GM18502 (cell line): ENCODE measurements around the gene HTR4.
"Not testable (repeated sequence)": the region's sequence is repeated elsewhere in the genome, so short reads cannot be mapped to it uniquely, and the experiment has no call there.

Source experiments
- ATAC-seq: cut with Tn5 transposase; IDR thresholded peaks from one replicate; pipeline ENCODE4 v1.9.1; 2021; ENCODE audit warnings: mild to moderate bottlenecking; ENCODE audit not compliant: unreplicated experiment, poor library complexity

Gene HTR4

DNA sequence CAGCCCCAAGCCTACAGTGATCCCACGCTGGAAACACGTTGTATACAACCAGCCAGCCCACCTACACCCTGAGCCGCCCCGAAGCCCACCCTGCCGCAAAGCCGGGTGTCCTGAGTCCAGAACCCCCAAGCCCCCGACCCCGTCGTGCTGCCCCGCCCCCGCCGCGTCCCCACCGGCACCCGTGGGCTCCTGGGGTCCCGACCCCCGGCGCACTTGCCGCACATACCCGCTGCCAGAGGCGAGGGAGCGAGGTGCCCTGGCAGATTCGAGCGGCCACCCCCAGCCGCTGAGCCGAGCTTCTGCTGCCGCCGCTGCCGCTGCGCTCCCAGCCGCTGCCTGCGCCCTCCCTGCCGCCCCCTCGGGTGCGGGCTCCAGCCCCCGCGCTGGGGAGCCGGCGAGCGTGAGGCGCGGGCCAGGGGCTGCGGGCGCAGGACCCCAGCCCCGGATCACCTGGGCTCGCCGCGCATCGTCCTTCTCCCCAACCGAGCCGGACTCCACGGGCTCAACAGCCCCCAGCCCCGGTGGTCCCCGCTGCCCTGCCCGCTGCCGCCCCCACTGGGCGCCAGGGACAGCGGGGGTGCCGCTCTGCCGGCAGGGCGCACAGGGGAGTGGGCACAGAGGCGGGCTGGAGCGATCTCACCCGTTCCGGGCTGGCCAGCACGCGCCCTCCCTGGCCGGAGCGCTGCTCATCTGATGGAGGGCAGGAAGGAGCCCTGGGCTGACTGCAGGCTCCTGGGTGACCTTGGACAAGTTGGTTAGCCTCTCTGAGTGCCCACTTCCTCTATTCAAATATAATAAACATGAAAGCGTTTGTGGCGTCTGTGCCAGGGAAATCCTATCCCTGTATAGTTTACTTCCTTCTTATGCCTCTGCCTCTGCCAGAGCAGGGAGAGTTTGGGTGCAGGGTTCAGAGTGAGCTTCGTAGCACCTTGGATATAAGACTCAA lies at the start of gene HTR4:
TSS of gene HTR4 (minus strand) at position 692 of the 946 bp plus-strand sequence. CDS start 17,513 bp downstream, outside the sequence.
- ATAC-seq = no peak

DNA sequence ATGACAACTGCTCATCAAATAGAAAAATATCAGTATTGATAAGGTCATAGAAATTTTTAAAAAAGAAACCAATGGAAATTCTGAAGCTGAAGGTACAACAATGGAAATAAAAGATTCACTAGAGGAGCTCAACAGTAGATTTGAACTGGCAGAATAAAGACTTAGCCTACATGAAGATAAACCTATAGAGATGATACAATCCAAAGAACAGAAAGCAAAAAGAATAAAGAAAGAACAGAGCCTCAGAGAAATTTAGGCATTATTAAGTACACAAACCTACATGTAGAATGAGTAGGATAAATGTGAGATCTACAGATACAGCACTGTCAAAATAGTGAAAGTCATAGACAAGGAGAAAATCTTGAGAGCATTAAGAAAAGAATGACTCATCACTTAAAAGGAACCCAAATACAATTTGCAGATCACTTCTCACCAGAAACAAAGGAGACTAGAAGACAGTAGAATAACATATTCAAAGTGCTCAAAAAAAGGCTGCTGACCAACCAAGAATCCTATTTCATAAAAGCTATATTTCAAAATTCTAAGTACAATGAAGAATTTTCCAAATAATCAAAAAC lies 47.8 kb upstream of the HTR4 start:
- ATAC-seq = no peak

DNA sequence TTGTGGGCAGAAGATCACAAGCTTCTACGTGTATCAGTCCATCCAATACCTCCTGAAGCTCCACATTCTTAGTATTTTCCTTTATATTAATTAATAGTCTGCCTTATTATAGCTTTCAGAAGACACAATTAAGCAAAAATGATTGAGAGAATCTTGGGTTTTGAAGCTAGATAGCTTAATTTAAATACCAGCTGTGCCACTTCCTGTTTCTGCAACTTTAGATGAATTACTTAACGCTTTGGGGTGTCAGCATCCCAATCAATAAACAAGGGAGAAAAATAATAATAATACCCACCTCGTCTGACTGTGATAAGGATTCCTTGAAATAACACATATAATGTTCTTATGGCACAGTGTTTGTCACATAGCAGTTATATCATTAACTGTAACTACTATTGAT lies 44.7 kb upstream of the HTR4 start:
- ATAC-seq = no peak

DNA sequence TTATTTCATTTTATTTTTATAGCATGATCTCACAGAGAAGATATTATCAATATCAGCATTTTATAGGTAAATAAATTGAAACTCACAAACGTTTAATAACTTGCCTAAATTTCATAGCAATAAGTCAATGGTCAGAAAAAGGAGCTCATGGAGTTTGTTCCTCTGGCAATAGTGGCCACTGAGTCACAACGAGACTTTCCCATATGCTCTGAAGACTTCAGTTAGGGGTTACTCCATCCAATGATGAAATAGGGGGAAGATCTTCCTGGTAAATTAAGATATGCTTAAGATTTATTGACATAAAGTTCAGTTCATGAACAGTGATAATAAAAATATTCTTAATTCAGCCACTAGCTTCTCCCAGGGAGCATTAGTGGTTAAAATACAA lies 43.5 kb upstream of the HTR4 start:
- ATAC-seq = no peak

DNA sequence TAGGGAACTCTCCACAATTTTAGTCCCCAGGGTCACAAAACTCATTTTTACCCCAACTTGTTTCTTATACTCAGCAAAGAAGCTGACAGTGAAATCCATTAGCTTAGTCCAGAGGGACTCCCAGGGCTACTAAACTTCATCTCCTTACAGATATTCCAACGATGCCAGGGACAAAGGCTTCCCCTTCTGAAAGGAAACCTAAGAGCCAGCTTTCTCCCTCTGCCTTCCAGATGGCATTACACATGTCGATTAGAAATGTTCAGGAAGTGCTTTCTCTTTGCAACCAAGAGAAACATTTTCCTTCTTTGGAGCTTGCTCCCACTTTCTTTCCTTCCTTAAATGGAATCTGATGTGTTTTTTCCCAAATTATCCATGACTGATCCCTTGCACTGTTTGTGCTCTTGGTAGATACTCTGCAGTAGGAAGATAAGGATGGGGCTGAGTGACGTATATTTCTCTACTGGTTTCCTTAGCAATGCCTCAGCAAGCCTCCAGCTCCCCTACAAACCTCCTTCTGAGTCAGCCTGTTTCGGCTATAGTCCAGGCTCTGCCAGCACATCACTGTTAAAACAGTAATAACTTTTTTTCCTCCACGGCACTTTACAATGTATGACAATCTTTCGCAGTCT lies 43.0 kb upstream of the HTR4 start:
- no peak for ATAC-seq

GRCh38 chr5:148696187-148697036 lies 42.1 kb upstream of the HTR4 start:
- ATAC-seq = no peak

DNA sequence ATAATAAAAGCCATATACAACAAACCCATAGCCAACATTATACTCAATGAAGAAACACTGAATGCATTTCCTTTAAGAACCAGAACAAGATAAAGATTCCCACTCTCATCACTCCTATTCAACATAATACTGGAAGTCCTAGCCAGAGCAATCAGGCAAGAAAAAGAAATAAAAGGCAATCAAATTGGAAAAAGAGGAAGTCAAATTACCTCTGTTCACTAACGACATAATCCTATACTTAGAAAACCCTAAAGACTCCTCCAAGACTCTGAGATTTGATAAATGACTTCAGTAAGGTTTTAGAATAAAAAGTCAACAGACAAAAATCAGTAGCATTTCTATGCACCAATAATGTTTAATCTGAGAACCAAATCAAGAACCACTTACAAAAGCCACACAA lies 36.6 kb upstream of the HTR4 start:
- ATAC-seq = no peak

GRCh38 chr5:148688787-148689186 lies 34.5 kb upstream of the HTR4 start:
- ATAC-seq = no peak

DNA sequence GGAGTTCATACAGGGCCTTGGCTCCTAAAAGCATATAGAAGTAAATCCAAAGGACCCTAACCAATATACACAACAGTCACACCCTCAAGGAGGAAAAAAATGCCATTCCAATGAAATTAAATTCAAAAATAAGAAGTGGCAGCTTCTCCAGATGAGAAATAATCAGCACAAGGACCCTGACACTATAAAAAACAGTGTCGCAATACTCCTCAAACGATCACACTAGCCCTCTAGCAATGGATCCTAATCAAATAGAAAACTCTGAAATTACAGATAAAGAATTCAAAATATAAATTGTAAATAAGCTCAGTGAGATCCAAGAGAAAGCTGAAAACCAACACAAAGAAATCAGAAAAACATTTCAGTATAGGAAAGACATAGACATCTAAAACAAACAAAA lies 33.5 kb upstream of the HTR4 start:
- ATAC-seq = no peak

GRCh38 chr5:148687427-148687826 lies 33.1 kb upstream of the HTR4 start:
- ATAC-seq = peak; percentile 99

GRCh38 chr5:148686660-148687059 lies 32.3 kb upstream of the HTR4 start:
- no peak for ATAC-seq

GRCh38 chr5:148685520-148686134 lies 31.3 kb upstream of the HTR4 start:
- no peak for ATAC-seq

DNA sequence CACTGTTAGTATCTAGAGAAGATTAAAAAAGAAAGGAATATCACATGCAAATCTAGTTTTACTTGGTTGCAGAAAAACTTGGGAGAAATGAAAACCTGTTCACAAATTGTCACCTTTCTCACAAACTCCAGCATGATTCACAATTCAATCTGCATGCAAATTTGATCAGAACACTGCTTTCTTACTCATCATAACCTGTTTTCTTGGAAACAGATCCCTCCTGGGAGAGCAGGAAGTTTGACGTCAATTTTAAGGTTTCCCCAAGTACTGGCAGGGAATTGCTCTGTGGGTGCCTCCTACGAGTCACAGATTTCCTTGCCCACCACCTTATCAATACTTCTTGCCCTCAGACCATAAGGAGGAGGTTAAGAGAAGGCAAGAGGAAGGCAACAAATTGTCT lies 30.2 kb upstream of the HTR4 start:
- ATAC-seq = no peak

- ATAC-seq = no peak
Measured at GRCh38 chr5:148683651-148684050, 29.3 kb upstream of the HTR4 start.

DNA sequence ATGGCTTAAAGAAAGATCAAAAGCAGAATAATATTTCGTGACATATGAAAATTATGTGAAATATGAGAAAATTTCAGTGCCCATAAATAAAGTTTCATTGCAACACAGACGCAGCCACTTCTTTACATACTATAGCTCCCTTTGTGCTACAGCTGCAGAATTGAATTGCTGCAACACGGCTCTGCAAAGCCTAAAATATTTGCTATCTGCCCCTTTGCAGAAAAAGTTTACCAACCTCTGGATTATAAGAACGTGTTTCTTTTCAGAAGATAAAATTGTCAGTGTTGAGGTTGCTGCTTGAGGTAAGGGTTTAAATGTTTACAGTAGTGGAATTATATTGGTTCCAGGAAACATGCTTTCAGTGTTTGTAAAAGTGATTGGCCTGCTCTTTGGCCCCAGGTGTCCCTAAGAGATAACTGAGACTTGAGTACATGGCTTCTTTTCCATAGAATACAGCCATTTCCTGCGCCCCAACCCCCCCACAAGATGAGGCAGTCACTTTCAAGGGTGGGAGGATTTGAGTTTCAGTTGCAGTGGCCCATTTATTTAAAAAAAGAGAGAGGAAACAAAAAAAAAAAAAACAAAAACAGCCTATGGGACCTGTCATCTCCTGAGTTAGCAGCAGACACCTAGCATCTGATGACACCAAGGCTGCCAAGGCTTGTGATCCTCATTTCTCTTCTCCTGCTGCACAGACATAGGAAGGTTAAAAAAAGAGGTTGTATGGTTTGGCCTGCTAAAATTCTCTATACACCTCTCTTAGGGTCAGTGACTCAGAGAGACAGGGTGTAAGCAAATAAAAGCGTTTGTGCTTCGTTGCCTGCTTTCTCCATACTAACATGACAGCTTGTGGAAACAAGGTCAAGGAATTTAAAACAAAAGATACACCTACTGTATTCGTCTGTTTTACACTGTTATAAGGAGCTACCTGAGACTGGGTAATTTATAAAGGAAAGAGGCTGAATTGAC lies 28.0 kb upstream of the HTR4 start:
- ATAC-seq = no peak

GRCh38 chr5:148681157-148682057 lies 27.1 kb upstream of the HTR4 start:
- no peak for ATAC-seq

- ATAC-seq = not testable (repeated sequence)
Measured at GRCh38 chr5:148673704-148674103, 19.4 kb upstream of the HTR4 start.

- no peak for ATAC-seq
Measured at GRCh38 chr5:148666353-148666752, 12.0 kb upstream of the HTR4 start.
